ENCODE data around the gene TNFAIP3.

DNA sequence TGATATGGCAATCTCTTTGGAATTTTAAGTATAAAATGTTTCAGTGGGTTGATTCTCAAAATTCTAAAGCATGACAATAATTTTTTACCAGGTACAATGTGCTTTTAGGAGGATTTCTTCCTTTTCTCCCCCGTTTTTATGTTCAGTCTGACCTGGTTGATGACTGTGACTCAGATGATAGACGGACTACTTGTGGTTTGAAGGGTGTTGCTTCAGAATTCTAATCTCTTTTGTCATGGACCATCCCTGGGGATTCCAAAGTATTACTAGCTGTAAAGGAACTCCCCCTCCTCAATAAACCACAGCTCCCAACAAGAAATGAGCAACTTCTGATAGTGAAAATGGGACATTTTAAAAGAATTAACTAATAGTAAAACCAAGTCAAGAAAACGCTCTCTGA, 34.9 kb upstream of the TNFAIP3 start:
- TF ChIP-seq, protein P1, sequence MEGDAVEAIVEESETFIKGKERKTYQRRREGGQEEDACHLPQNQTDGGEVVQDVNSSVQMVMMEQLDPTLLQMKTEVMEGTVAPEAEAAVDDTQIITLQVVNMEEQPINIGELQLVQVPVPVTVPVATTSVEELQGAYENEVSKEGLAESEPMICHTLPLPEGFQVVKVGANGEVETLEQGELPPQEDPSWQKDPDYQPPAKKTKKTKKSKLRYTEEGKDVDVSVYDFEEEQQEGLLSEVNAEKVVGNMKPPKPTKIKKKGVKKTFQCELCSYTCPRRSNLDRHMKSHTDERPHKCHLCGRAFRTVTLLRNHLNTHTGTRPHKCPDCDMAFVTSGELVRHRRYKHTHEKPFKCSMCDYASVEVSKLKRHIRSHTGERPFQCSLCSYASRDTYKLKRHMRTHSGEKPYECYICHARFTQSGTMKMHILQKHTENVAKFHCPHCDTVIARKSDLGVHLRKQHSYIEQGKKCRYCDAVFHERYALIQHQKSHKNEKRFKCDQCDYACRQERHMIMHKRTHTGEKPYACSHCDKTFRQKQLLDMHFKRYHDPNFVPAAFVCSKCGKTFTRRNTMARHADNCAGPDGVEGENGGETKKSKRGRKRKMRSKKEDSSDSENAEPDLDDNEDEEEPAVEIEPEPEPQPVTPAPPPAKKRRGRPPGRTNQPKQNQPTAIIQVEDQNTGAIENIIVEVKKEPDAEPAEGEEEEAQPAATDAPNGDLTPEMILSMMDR (IDR thresholded peaks at IDR 0.05; ENCODE audit: borderline replicate concordance, extremely low read depth, low read length, poor library complexity, severe bottlenecking) = no peak
- no peak for TF ChIP-seq EZH2 (IDR thresholded peaks at IDR 0.05; ENCODE audit: borderline replicate concordance, low read depth, low read length, severe bottlenecking)
